HUES6 (cell line): Measurements from ENCODE around the gene BBX.
"Not testable (repeated sequence)": the region's sequence is repeated elsewhere in the genome, so short reads cannot be mapped to it uniquely, and the experiment has no call there.

Experiments used
- H3K27ac ChIP-seq: 2 replicates; pipeline ENCODE4 v1.7.0; 2013; ENCODE audit warnings: low read depth, mild to moderate bottlenecking, low read length, inconsistent platforms
- H3K27me3 ChIP-seq: 2 replicates; pipeline ENCODE4 v1.6.1; 2013; ENCODE audit warnings: low read length; ENCODE audit not compliant: control insufficient read depth, insufficient read depth
- H3K36me3 ChIP-seq: 2 replicates; pipeline ENCODE4 v1.6.1; 2013; ENCODE audit warnings: low read length; ENCODE audit not compliant: control insufficient read depth, insufficient read depth
- H3K4me1 ChIP-seq: 2 replicates; pipeline ENCODE4 v1.6.1; 2013; ENCODE audit warnings: low read length; ENCODE audit not compliant: control insufficient read depth, insufficient read depth
- H3K4me3 ChIP-seq: 2 replicates; pipeline ENCODE4 v1.5.1; 2013; ENCODE audit warnings: low read depth, low read length
- H3K9ac ChIP-seq: one replicate; pipeline ENCODE4 v1.6.1; 2013; ENCODE audit warnings: mild to moderate bottlenecking, low read length
- H3K9me3 ChIP-seq: 2 replicates; pipeline ENCODE4 v1.6.1; 2013; ENCODE audit warnings: low read depth, low read length; ENCODE audit not compliant: control insufficient read depth, insufficient read depth

The BBX gene

GRCh38 chr3:107542665-107543064, 19.9 kb downstream of the BBX start:
- H3K27ac ChIP-seq = no peak overlapping the region
- no peak overlapping the region for H3K4me3 ChIP-seq
- H3K9me3 ChIP-seq = no peaks in the 10 kb centered on the region
- no peak overlapping the region for H3K9ac ChIP-seq
- peaks cover 3% of the 10 kb centered on the region; the same call in 1 of the 2 replicates for H3K4me1 ChIP-seq
- H3K36me3 ChIP-seq = peaks cover 3% of the 10 kb centered on the region; the same call in 1 of the 2 replicates
- H3K27me3 ChIP-seq = no peaks in the 10 kb centered on the region

- 0 out of 2 replicates have a peak, but pooled peaks cover 2% of the 10 kb centered on the region for H3K9me3 ChIP-seq
- H3K4me1 ChIP-seq = peaks cover 3% of the 10 kb centered on the region; the same call in 1 of the 2 replicates
- peaks cover 2% of the 10 kb centered on the region; the same call in 1 of the 2 replicates for H3K36me3 ChIP-seq
- no peak overlapping the region for H3K4me3 ChIP-seq
- H3K27ac ChIP-seq = no peak overlapping the region; the same call in 1 of the 2 replicates
- H3K9ac ChIP-seq = no peak overlapping the region
- no peaks in the 10 kb centered on the region for H3K27me3 ChIP-seq
Observed at GRCh38 chr3:107543666-107544065, 20.9 kb downstream of the BBX start.

- Histone ChIP-seq H3K27me3 (no peaks in the 10 kb centered on the region), H3K4me3 (no peak overlapping the region), H3K9me3 (0 out of 2 replicates have a peak, but pooled peaks cover 3% of the 10 kb centered on the region), H3K9ac (no peak overlapping the region), H3K4me1 (peaks cover 3% of the 10 kb centered on the region; the same call in 1 of the 2 replicates), H3K27ac (no peak overlapping the region), H3K36me3 (peaks cover 5% of the 10 kb centered on the region; the same call in 1 of the 2 replicates)
Observed at GRCh38 chr3:107545680-107546120, 22.9 kb downstream of the BBX start.

GRCh38 chr3:107548601-107549000, 25.8 kb downstream of the BBX start:
- H3K9me3 ChIP-seq = 0 out of 2 replicates have a peak, but pooled peaks cover 3% of the 10 kb centered on the region
- no peak overlapping the region for H3K9ac ChIP-seq
- H3K27ac ChIP-seq = no peak overlapping the region
- H3K27me3 ChIP-seq = no peaks in the 10 kb centered on the region
- H3K4me3 ChIP-seq = no peak overlapping the region
- H3K4me1 ChIP-seq = 0 out of 2 replicates have a peak, but pooled peaks cover 3% of the 10 kb centered on the region
- H3K36me3 ChIP-seq = peaks cover 5% of the 10 kb centered on the region; the same call in 1 of the 2 replicates

- Histone ChIP-seq H3K27me3 (no peaks in the 10 kb centered on the region), H3K4me3 (no peak overlapping the region), H3K9ac (no peak overlapping the region), H3K27ac (no peak overlapping the region), H3K4me1 (no peaks in the 10 kb centered on the region), H3K36me3 (no peaks in the 10 kb centered on the region), H3K9me3 (no peaks in the 10 kb centered on the region)
Observed at GRCh38 chr3:107555359-107555758, 32.6 kb downstream of the BBX start.

- Histone ChIP-seq H3K27ac (no peak overlapping the region), H3K36me3 (no peaks in the 10 kb centered on the region)
Observed at GRCh38 chr3:107557743-107558142, 35.0 kb downstream of the BBX start.

GRCh38 chr3:107560166-107560565, 37.4 kb downstream of the BBX start:
- Histone ChIP-seq H3K4me1 (peaks cover 6% of the 10 kb centered on the region; the same call in 1 of the 2 replicates), H3K27me3 (no peaks in the 10 kb centered on the region), H3K27ac (no peak overlapping the region), H3K36me3 (no peaks in the 10 kb centered on the region), H3K4me3 (no peak overlapping the region), H3K9ac (no peak overlapping the region), H3K9me3 (no peaks in the 10 kb centered on the region)

More at GRCh38 chr3:107557743-107558142, 35.0 kb downstream of the BBX start:
- no peaks in the 10 kb centered on the region for H3K27me3 ChIP-seq
- no peaks in the 10 kb centered on the region for H3K9me3 ChIP-seq
- peaks cover 2% of the 10 kb centered on the region; the same call in 1 of the 2 replicates for H3K4me1 ChIP-seq
- no peak overlapping the region for H3K9ac ChIP-seq
- no peak overlapping the region for H3K4me3 ChIP-seq

GRCh38 chr3:107561980-107562379, 39.2 kb downstream of the BBX start:
- no peaks in the 10 kb centered on the region for H3K9me3 ChIP-seq
- H3K4me1 ChIP-seq = peaks cover 6% of the 10 kb centered on the region; the same call in 1 of the 2 replicates
- no peaks in the 10 kb centered on the region for H3K36me3 ChIP-seq
- no peaks in the 10 kb centered on the region for H3K27me3 ChIP-seq
- no peak overlapping the region for H3K27ac ChIP-seq
- H3K9ac ChIP-seq = no peak overlapping the region
- no peak overlapping the region for H3K4me3 ChIP-seq

GRCh38 chr3:107562969-107563529, 40.3 kb downstream of the BBX start:
- Histone ChIP-seq H3K27me3 (no peaks in the 10 kb centered on the region), H3K4me1 (peaks cover 6% of the 10 kb centered on the region; the same call in 1 of the 2 replicates)

GRCh38 chr3:107565244-107565643, 42.5 kb downstream of the BBX start:
- H3K9ac ChIP-seq, H3K27ac ChIP-seq, H3K4me1 ChIP-seq, H3K36me3 ChIP-seq, H3K4me3 ChIP-seq, H3K9me3 ChIP-seq, H3K27me3 ChIP-seq: not testable (repeated sequence)

More at GRCh38 chr3:107562969-107563529, 40.3 kb downstream of the BBX start:
- H3K27ac ChIP-seq = no peak overlapping the region
- H3K4me3 ChIP-seq = no peak overlapping the region
- H3K9ac ChIP-seq = no peak overlapping the region
- no peaks in the 10 kb centered on the region for H3K9me3 ChIP-seq
- H3K36me3 ChIP-seq = no peaks in the 10 kb centered on the region

GRCh38 chr3:107571089-107571488, 48.3 kb downstream of the BBX start:
- not testable (repeated sequence) for H3K27me3 ChIP-seq, H3K4me1 ChIP-seq, H3K4me3 ChIP-seq, H3K9me3 ChIP-seq, H3K27ac ChIP-seq, H3K36me3 ChIP-seq, H3K9ac ChIP-seq
